K562 (cell line): ENCODE results near the gene USH2A. TPM values are rescaled to one million over a fixed set of nuclear protein-coding genes. Genes with fewer than 3 reads are reported as not detected.

Source experiments
- ATAC-seq: fragments of 200-7000 bp; cut with Tn5 transposase; 3 replicates; pipeline ENCODE4 v1.9.1; 2020; ENCODE audit warnings: moderate library complexity
- BruUV-seq: library from RNA; stranded (reverse); fragments of 400-500 nt; replicated peaks from 2 replicates; lab custom pipeline; 2021; lab: Mats Ljungman, UMichigan
- CTCF ChIA-PET: fragments of 300-600 bp; formaldehyde crosslinking; extraction: SDS; loops from one replicate; lab custom pipeline; 2021; ENCODE audit warnings: low intra/inter-chr PET ratio; lab: Yijun Ruan, JAX
- POLR2A ChIA-PET: fragments of 300-600, 350-650 bp; sonication (Branson Sonifier 250); formaldehyde crosslinking; extraction: SDS; loops from one replicate; lab custom pipeline; 2021; ENCODE audit warnings: antibody characterized with exemption, inconsistent platforms; lab: Yijun Ruan, JAX
- DNase-seq, 4 experiments: peaks; one replicate each; pipeline versions ENCODE4 v3.0.0 to v3.0.0-alpha.2; 2011 to 2018; ENCODE audit warnings: low spot score in 3 of 4, mixed read lengths in 3 of 4; ENCODE audit errors: extremely low read depth in 1 of 4
- FAIRE-seq: peaks from 2 replicates; lab custom pipeline; 2011; peaks lifted over from hg19 to GRCh38; lab: Jason Lieb, UNC
- H2AFZ ChIP-seq: 2 replicates; pipeline ENCODE4 v1.6.0; 2011; ENCODE audit warnings: low read depth, low read length, control low read depth, inconsistent platforms
- H3K27ac ChIP-seq: fragments of 200-600 bp; 3 replicates; pipeline ENCODE4 v1.8.0; 2011; ENCODE audit warnings: low read depth, mild to moderate bottlenecking, control low read depth, inconsistent platforms, low read length, moderate library complexity, mixed read lengths; ENCODE audit errors: extremely low read depth
- H3K27me3 ChIP-seq, 2 experiments: fragments of 300-600 bp in 1 of 2; 2 replicates in 1 of 2; 3 replicates in 1 of 2; pipeline versions ENCODE4 v1.6.0 to v1.8.0; 2011; ENCODE audit warnings: inconsistent platforms in 2 of 2, low read length in 2 of 2, mild to moderate bottlenecking in 1 of 2, mixed read lengths in 1 of 2, moderate library complexity in 1 of 2; ENCODE audit not compliant: control insufficient read depth in 2 of 2, insufficient read depth in 2 of 2
- H3K36me3 ChIP-seq: fragments of 300-600 bp; 3 replicates; pipeline ENCODE4 v1.8.0; 2011; ENCODE audit warnings: mild to moderate bottlenecking, low read length, inconsistent platforms; ENCODE audit not compliant: control insufficient read depth, insufficient read depth
- H3K4me1 ChIP-seq, 2 experiments: fragments of 200-600 bp in 1 of 2; replicated peaks in 1 of 2; 2 replicates in 1 of 2; 3 replicates in 1 of 2; pipeline versions ENCODE4 v1.5.1 to v1.8.0; 2011; ENCODE audit warnings: inconsistent platforms in 2 of 2, low read length in 2 of 2, mild to moderate bottlenecking in 1 of 2, mixed read lengths in 1 of 2, moderate library complexity in 1 of 2; ENCODE audit not compliant: control insufficient read depth in 2 of 2, insufficient read depth in 2 of 2
- H3K4me2 ChIP-seq: 2 replicates; pipeline ENCODE4 v1.6.1; 2011; ENCODE audit warnings: low read length, control low read depth, inconsistent platforms, mixed read lengths; ENCODE audit not compliant: insufficient read depth
- H3K4me3 ChIP-seq: fragments of 200-600 bp; sonication (generic), shearing (Covaris generic); 2 replicates; pipeline ENCODE4 v1.5.1; 2016; ENCODE audit warnings: control low read depth, inconsistent platforms
- H3K79me2 ChIP-seq: fragments of 200-600 bp; 3 replicates; pipeline ENCODE4 v1.8.0; 2011; ENCODE audit warnings: low read length, inconsistent platforms; ENCODE audit not compliant: control insufficient read depth, insufficient read depth
- H3K9ac ChIP-seq, 2 experiments: 2 replicates each; pipeline versions ENCODE4 v1.6.0 to v1.6.1; 2011; ENCODE audit warnings: low read depth in 2 of 2, low read length in 2 of 2, control low read depth in 1 of 2, inconsistent platforms in 1 of 2, mild to moderate bottlenecking in 1 of 2, mixed read lengths in 1 of 2; ENCODE audit not compliant: insufficient read depth in 1 of 2
- H3K9me1 ChIP-seq: one replicate; pipeline ENCODE4 v1.6.0; 2011; ENCODE audit warnings: inconsistent platforms, mild to moderate bottlenecking, low read length, moderate library complexity; ENCODE audit not compliant: control insufficient read depth, insufficient read depth
- H3K9me3 ChIP-seq: replicated peaks from 2 replicates; pipeline ENCODE4 v1.5.1; 2011; ENCODE audit warnings: low read depth, low read length, inconsistent platforms; ENCODE audit not compliant: control insufficient read depth, insufficient read depth
- H4K20me1 ChIP-seq: replicated peaks from 2 replicates; pipeline ENCODE4 v1.6.1; 2011; ENCODE audit warnings: low read length, inconsistent platforms, mixed read lengths; ENCODE audit not compliant: control insufficient read depth, insufficient read depth
- BHLHE40 ChIP-seq: IDR thresholded peaks from 2 replicates; pipeline ENCODE4 v1.6.1; 2011; ENCODE audit warnings: low read length, improper control_type of control experiment
- HOXB6 ChIP-seq: fragments of 250-450 bp; sonication (Bioruptor Pico); IDR thresholded peaks from 2 replicates; pipeline ENCODE4 v1.5.1; 2022; ENCODE audit warnings: mild to moderate bottlenecking, borderline replicate concordance
- KDM1A ChIP-seq, 2 experiments: fragments of 450-650 bp; IDR thresholded peaks; 2 replicates each; pipeline ENCODE4 v1.6.1; 2016; ENCODE audit warnings: mild to moderate bottlenecking in 2 of 2
- MEIS2 ChIP-seq: fragments of 450-650 bp; IDR thresholded peaks from 2 replicates; pipeline ENCODE4 v1.6.1; 2014; ENCODE audit warnings: mild to moderate bottlenecking; ENCODE audit not compliant: partially characterized antibody
- MYBL2 ChIP-seq, 2 experiments: fragments of 450-650 bp in 1 of 2; sonication (generic) in 1 of 2; formaldehyde crosslinking in 1 of 2; IDR thresholded peaks; 2 replicates each; pipeline versions ENCODE4 v1.6.1 to v1.8.1; 2017 to 2022; ENCODE audit warnings: borderline replicate concordance in 1 of 2, inconsistent platforms in 1 of 2, low read depth in 1 of 2, mild to moderate bottlenecking in 1 of 2, missing genetic modification reagents in 1 of 2, moderate library complexity in 1 of 2
- PTTG1 ChIP-seq: fragments of 450-650 bp; IDR thresholded peaks from 2 replicates; pipeline ENCODE4 v1.6.1; 2016; ENCODE audit warnings: low read depth, mild to moderate bottlenecking, missing genetic modification characterization, missing compliant biosample characterization
- YBX1 ChIP-seq: fragments of 450-650 bp; IDR thresholded peaks from 2 replicates; pipeline ENCODE4 v1.7.1; 2016; ENCODE audit warnings: mild to moderate bottlenecking
- ZBTB1 ChIP-seq: sonication (generic); formaldehyde crosslinking; IDR thresholded peaks from 2 replicates; pipeline ENCODE4 v1.8.1; 2023; ENCODE audit warnings: missing genetic modification reagents, low read depth, mild to moderate bottlenecking, borderline replicate concordance
- ZNF232 ChIP-seq: sonication (generic); formaldehyde crosslinking; IDR thresholded peaks from 2 replicates; pipeline ENCODE4 v1.8.0; 2022; ENCODE audit warnings: mild to moderate bottlenecking, missing genetic modification reagents
- ZNF830 ChIP-seq: fragments of 250-450 bp; sonication (Bioruptor Pico); IDR thresholded peaks from 2 replicates; pipeline ENCODE4 v1.5.0; 2021; ENCODE audit warnings: mild to moderate bottlenecking
- WGBS: fragments of 100-300 bp; shearing (Covaris generic); methylation state at CpG from one replicate; pipeline ENCODE4 v1.1.6; 2016; ENCODE audit warnings: low coverage, mixed read lengths; ENCODE audit not compliant: insufficient coverage; ENCODE audit errors: missing lambda C conversion rate; 5-methylcytosine and 5-hydroxymethylcytosine counted together
- in situ Hi-C: fragments of 300-500 bp; cut with MboI; formaldehyde crosslinking; loops from 4 replicates; pipeline ENCODE4 v1.15.0; 2018; ENCODE audit warnings: inconsistent platforms, mixed read lengths
- intact Hi-C: fragments of 100-400 bp; cut with micrococcal nuclease; formaldehyde crosslinking; loops from 2 replicates; pipeline ENCODE4 v1.14.2; 2022
- polyA plus RNA-seq, 8 experiments: library from polyadenylated mRNA; depleted of rRNA in 4 of 8; stranded (reverse) in 5 of 8; unstranded in 3 of 8; fragments of >200 nt; fragmentation: Nextera tagmentation in 2 of 8; fragmentation: Illumina TruSeq in 1 of 8; extraction: Ambion mirVana in 2 of 8; extraction: Trizol in 1 of 8; gene quantifications; 2 replicates each; pipeline versions ENCODE4 v1.2.1 to v1.2.3, GENCODE V29; 2011 to 2014; ENCODE audit warnings: inconsistent platforms in 1 of 8, missing spikeins in 1 of 8
- total RNA-seq, 7 experiments: library from RNA; depleted of rRNA in 6 of 7; stranded (reverse); fragments of >200 nt in 6 of 7; fragmentation: Illumina TruSeq in 2 of 7; extraction: Trizol in 2 of 7; gene quantifications; 2 replicates each; pipeline versions ENCODE4 v1.2.1 to v1.2.3, GENCODE V29; 2011 to 2021; ENCODE audit warnings: low replicate concordance in 1 of 7
- TF ChIP-seq, protein P1 (sequence below): sonication (generic); formaldehyde crosslinking; IDR thresholded peaks from 2 replicates; pipeline ENCODE4 v1.8.0; 2022; ENCODE audit warnings: mild to moderate bottlenecking, missing genetic modification reagents, borderline replicate concordance
- TF ChIP-seq, protein P2 (sequence below): fragments of 450-650 bp; formaldehyde crosslinking; IDR thresholded peaks from 2 replicates; pipeline ENCODE4 v1.4.0; 2022; ENCODE audit warnings: missing genetic modification characterization

The USH2A gene
- total and polyA plus RNA-seq, 9 of the 15 experiments (the other 6 are each of a cell fraction or from before 2014, with no cell fraction given) = under 0.01 TPM; not detected in 7

DNA sequence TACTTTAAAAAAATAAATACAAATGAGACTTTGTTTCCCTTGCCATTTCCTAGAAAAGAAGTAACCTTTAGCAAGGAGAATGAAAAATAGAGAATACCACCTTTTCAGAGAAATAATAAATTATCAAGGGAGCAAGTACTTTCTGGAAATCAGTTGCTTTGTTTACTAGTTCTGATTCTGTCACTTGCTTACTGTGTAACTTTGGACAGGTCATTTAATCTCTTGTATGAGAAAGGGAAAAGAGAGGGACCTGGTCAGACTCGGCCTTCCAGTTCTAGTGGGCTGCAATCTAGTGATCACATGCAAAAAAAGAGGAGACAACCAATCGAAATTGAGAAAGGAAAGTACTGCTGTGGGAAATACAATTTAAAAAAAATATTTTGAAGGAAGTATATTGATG lies 822.0 kb downstream of the USH2A start:
- no peak for ATAC-seq

More for the DNA sequence above, 822.0 kb downstream of the USH2A start:
- Histone ChIP-seq H3K4me2 (no peak overlapping the region), H3K27ac (no peak overlapping the region), H4K20me1 (no peaks in the 10 kb centered on the region), H3K79me2 (no peaks in the 10 kb centered on the region), H3K4me3 (no peak overlapping the region), H3K9me3 (no peaks in the 10 kb centered on the region), H3K36me3 (peaks cover 80% of the 10 kb centered on the region), H3K4me1 (no peaks in the 10 kb centered on the region), H3K9ac (no peak overlapping the region), H3K9me1 (no peaks in the 10 kb centered on the region), H3K27me3 (no peaks in the 10 kb centered on the region), H2AFZ (no peak overlapping the region)
- FAIRE-seq (no peak), DNase-seq (no peak)
- in situ Hi-C loops (no loop called here), intact Hi-C loops (loop anchor here (10.0 kb wide), 2 partner anchors 64 to 386 kb away; no protein-coding TSS in a partner anchor)
- CTCF ChIA-PET = no interaction called here
- POLR2A ChIA-PET = no interaction called here
- 45% methylated on average over 2 of the region's 2 CpGs for WGBS
- no TSS peak for BruUV-seq
- TF ChIP-seq YBX1 = no peak
- no peak for TF ChIP-seq ZNF830 (CRISPR knock-in tag)
- TF ChIP-seq BHLHE40 = no peak
- TF ChIP-seq KDM1A (IDR thresholded peaks at IDR 0.05) = no peak
- no peak for TF ChIP-seq MEIS2
- TF ChIP-seq, protein P1, sequence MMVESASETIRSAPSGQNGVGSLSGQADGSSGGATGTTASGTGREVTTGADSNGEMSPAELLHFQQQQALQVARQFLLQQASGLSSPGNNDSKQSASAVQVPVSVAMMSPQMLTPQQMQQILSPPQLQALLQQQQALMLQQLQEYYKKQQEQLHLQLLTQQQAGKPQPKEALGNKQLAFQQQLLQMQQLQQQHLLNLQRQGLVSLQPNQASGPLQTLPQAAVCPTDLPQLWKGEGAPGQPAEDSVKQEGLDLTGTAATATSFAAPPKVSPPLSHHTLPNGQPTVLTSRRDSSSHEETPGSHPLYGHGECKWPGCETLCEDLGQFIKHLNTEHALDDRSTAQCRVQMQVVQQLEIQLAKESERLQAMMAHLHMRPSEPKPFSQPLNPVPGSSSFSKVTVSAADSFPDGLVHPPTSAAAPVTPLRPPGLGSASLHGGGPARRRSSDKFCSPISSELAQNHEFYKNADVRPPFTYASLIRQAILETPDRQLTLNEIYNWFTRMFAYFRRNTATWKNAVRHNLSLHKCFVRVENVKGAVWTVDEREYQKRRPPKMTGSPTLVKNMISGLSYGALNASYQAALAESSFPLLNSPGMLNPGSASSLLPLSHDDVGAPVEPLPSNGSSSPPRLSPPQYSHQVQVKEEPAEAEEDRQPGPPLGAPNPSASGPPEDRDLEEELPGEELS (CRISPR knock-in tag) = no peak
- TF ChIP-seq, protein P2, sequence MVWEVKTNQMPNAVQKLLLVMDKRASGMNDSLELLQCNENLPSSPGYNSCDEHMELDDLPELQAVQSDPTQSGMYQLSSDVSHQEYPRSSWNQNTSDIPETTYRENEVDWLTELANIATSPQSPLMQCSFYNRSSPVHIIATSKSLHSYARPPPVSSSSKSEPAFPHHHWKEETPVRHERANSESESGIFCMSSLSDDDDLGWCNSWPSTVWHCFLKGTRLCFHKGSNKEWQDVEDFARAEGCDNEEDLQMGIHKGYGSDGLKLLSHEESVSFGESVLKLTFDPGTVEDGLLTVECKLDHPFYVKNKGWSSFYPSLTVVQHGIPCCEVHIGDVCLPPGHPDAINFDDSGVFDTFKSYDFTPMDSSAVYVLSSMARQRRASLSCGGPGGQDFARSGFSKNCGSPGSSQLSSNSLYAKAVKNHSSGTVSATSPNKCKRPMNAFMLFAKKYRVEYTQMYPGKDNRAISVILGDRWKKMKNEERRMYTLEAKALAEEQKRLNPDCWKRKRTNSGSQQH (CRISPR knock-in tag) = no peak
- TF ChIP-seq ZBTB1 (CRISPR knock-in tag) = no peak
- TF ChIP-seq PTTG1 (tag) = no peak
- no peak for TF ChIP-seq ZNF232
- TF ChIP-seq HOXB6 (CRISPR knock-in tag) = no peak
- no peak for TF ChIP-seq MYBL2 (IDR thresholded peaks at IDR 0.05; ENCODE audit: low read depth)
- no peak for TF ChIP-seq MYBL2 (CRISPR knock-in tag; IDR thresholded peaks at IDR 0.05; ENCODE audit: borderline replicate concordance)
